Activated CD8-positive, alpha-beta memory T cell treated with anti-CD3 and anti-CD28 coated beads, Interleukin-2, amount 50 U/mL, for 24 hours (primary cell): ENCODE results near the gene FLOT2.
"Not testable (repeated sequence)": the region's sequence is repeated elsewhere in the genome, so short reads cannot be mapped to it uniquely, and the experiment has no call there.

ENCODE experiments used
- DNase-seq: peaks from one replicate; pipeline ENCODE4 v3.0.0-alpha.2; 2020; ENCODE audit errors: extremely low read depth

FLOT2 gene

DNA sequence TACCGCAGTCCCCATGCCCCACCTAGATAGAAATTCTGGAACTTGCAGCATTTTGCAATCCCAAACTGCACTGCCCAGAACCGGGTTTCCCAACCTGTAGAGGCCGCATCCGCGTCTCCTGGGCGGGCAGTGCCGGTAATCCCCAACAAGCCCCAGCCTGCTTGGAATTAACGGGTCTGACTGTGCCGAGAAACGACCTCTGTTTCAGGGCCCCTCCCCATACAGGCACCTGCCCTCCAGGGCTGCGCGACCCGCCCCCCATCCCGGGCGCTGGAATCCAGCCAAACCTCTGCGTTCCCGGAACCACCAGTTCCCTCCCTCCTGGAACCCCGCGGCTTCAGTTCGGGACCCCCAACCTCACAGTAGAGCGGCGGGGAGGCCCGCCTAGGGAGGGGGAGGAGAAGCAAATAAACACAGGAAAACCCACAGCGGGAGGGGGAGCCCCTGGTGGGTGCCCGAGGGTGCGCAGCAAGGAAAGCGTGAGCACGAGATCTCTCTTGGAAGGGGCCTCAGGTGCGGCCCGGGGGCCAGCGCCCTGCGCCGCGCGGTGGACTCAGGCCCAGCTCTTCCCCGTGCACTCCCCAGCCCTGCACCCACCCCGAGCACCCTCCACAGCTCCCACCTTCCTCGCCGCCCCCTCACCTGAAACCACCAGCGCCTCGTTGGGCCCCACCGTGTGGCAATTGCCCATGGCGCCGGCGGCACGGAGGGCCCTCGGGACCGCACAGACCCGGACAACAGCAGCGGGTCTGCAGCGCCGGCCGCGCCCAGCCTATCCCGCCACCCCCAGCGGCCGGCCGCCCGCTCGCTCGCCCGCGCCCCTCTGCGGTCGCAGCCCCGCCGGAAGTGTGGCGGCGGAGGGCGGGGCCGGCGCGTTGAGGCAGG lies at the start of gene FLOT2:
Gene FLOT2, minus strand, starts transcription at position 850 of the 885 bp plus-strand sequence. Its CDS starts 159 bp downstream, at position 691.
- no peak for DNase-seq

- DNase-seq: no peak
Measured at GRCh38 chr17:28946239-28946638, 48.7 kb upstream of the FLOT2 start.

DNA sequence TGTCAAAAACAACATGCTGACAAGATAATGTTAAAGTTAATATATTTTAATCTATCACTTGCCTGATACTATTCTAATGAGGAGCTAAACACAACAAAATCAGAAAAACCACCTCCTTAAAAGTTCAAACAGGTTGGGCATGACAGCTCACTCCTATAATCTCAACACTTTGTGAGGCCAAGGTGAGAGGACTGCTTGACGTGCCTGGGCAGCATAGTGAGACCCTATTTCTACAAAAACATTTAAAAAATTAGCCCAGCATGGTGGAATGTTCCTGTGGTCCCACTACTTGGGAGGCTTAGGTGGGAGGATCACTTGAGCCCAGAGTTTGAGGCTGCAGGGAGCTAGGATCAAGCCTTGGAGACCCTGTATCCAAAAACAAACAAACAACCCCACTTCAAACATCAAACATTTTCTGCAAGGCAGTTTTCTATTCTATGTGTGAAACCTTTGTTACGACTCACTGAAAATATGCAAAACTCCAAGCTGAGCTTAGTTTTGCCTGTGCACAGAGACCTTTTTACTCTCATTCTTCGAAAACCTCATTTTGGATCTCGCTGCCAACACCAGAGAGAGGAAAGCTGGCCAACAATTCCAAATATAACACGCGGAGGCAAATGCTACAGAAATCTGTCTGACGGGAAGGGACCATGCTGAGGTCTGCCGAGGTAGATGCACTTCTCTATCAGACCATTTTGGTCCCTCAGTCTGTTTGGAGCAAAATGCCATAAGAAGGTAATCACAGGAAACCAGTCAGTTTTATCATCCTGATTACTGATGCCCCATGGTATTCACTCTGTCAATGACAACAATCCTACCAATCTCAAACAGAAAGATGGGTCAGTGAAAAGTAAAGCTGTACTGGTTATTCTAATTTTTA lies 47.6 kb upstream of the FLOT2 start:
- DNase-seq: no peak

DNA sequence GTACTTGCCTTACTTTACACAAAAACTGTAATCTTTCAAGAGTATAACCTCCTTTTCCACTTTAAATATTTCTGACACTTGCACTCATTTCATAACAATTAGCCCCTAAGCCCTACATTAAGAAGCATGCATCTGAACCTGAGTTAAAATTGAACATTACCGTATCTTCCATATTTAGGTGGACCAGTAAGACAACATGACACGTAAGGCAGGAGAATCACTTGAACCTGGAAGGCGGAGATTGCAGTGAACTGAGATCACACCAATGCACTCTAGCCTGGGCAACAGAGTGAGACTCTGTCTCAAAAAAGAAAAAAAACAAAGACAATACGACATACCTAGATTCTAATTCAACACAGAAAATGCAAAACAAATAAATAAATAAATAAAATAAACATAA lies 46.8 kb upstream of the FLOT2 start:
- DNase-seq: no peak

DNA sequence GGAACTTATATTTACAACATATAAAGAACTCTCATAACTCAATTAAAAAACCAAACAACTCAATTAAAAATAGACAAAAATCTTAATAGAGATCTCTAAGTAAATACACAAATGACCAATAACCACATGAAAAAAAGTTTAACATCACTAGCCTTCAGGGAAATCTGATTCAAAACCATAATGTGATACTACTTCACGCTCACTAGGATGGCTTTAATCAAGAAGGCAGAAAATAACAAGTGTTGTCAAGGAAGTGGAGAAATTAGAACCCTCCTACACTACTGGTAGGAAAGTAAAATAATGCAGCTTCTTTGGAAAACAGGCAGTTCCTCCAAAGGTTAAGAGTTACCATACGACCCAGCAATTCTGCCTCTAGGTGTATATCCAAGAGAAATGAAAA lies 45.4 kb upstream of the FLOT2 start:
- DNase-seq: no peak

GRCh38 chr17:28941251-28941650 lies 43.7 kb upstream of the FLOT2 start:
- no peak for DNase-seq

DNA sequence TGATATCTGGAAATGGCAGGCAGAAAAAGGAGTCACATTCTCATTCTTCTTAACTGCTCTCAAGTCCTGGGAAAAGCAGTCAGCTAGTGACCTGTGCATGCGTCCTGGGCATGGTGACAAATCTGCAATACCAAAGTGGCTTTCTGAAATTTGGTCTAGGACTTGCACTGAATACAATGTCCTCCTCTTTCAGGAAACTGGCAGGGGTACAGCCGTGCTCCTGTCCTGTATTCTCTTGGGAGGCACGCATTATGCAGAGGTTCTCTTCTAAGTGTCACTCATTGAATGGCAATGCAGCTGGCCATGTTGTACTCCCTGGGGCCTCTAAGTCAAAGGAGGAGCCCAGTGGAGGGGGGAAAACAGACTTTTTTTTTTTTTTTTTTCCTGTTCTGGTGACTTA lies 43.1 kb upstream of the FLOT2 start:
- DNase-seq: no peak

DNA sequence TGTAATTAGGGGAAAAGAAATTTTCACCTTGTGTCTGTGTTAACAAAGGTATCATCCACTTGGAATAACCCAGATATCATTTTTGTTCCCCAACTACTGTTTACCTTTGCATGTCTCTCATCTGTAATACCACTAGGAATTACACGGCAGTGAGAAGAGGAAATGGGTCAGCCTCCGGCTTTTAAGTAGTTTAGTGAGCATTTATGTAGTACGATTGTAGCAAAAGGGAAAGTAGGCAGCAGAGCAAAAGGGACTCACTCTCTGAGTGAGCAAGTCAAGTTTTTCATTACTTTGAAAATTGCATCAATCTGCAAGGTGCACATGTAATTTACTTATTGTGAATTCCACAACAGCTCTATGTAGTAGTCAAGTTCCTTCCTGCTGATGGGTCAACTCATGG lies 42.6 kb upstream of the FLOT2 start:
- no peak for DNase-seq

GRCh38 chr17:28938552-28938951 lies 41.0 kb upstream of the FLOT2 start:
- DNase-seq: no peak

DNA sequence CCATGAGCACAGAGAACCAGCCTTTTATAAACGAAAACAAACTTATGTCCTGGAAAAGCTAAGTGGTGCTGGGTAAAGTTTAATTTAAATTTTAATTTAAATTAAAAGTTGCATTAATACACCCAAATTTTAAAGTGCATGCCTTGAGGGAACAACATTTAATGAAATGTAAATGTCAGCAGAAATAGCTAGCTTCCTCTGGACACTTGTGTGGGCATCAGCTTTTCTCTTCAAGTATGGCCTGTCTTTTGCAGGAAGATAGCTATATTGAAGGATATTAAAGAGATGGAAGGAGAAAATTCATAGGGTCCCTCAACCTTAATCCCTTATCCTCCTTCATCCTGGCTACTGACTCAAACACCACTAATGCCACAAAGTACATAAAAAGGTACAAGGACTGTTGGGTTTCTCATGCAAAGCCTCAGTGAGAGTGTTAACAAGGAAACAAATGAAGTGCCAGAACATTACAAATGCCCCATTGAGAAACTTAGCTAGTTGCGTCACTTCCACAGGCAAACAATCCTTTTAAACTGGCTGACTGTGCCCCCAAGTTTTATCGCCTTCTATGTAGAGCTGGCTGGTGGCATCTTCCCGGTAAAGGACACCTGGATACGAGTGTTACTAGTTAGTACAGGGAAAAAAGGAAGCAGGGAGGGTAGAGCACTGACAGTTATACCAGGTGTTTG lies 39.7 kb upstream of the FLOT2 start:
- no peak for DNase-seq

DNA sequence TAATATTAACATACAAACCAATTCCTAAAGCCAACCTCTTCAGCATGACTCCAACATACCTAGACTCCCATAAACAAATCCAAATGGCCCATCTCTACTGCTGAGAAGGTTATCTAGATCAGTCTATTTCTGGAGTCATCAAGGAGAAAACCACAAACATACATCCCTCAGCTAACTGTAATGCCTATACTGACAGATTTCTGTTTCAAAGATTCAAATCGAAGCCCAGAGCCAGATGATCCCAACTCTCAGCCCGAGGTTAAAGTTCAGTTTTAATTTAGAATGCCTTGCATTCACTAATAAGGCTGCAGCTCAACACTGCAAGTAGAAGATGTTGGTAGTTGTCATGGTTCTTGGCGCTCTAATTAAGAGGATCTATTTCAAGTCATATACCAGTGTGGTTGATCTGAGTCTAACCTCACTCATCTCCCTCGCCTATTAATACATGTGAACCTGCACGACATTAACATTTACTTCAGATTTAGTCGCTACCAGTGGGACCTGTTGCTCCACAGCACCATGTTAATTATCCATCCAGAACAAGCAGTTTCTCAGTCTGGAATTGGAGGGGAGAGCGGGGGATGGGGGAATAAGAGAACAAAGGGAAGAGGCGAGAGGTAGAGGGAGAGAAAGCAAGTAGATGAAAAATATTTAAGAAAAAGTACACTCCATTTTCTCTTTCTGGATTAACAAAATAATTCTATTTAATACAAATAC lies 38.4 kb upstream of the FLOT2 start:
- DNase-seq: no peak

GRCh38 chr17:28934508-28934907 lies 37.0 kb upstream of the FLOT2 start:
- not testable (repeated sequence) for DNase-seq

DNA sequence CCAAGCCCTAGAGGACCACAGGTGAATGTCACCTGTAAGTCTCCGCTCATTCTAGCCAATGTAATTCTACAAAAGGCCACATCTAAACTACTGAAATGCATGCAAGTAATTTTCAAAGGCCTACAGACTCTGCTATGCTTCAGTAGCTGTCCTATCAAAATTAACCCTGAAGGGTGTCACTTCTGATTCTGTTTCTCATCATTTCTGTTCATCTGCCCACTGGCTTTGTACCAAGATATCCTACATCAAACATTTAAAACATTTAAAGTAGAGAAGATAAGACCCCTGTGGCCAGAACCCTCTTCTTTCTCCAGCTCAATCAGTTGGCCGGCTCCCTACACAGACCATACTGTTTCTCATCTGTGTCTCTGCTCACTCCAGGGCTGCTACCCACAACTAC lies 32.3 kb upstream of the FLOT2 start:
- DNase-seq: no peak

- no peak for DNase-seq
Measured at GRCh38 chr17:28928061-28928460, 30.5 kb upstream of the FLOT2 start.

- no peak for DNase-seq
Measured at GRCh38 chr17:28926786-28927185, 29.3 kb upstream of the FLOT2 start.

DNA sequence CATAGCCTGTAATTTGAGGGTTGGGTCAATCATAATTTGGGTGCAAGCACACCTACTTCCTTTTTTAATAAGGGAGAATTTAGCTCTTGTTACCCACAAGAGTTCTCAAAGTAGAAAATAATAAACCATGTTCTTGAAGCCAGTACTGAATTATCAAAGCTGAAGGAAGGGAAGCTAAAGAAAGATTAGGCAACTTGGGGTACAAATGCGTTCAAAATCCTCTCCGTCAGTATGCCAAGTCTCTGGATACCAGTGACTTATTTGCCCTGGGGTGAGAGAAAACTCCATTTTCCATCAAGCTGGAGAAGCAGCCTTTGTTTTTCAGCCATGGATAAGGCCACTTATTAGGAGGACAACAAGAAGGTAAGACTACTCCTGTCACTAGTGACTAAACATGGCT lies 28.8 kb upstream of the FLOT2 start:
- DNase-seq: no peak

DNA sequence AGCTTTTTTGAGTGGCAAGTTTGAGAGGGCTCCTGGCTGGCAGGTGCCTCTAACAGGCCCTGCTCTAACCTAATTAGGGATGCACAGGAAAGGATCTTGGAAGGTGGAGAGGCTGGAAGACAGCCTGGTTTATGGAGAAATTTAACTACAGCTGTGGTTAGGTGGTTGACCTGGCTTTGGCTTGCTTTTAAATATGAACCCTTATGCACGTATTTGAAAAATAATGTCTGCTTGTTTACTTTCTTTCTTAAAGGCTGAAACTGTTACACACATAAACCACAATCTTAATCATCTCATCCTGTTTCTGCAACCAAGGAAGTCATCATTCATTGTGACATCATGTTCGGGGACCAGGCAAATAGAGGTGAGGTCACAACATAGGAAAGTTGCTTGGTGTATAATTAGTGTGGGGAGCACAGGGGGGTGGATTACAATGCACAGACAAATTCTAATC lies 28.4 kb upstream of the FLOT2 start:
- DNase-seq: no peak

- DNase-seq: no peak
Measured at GRCh38 chr17:28920201-28920600, 22.7 kb upstream of the FLOT2 start.

DNA sequence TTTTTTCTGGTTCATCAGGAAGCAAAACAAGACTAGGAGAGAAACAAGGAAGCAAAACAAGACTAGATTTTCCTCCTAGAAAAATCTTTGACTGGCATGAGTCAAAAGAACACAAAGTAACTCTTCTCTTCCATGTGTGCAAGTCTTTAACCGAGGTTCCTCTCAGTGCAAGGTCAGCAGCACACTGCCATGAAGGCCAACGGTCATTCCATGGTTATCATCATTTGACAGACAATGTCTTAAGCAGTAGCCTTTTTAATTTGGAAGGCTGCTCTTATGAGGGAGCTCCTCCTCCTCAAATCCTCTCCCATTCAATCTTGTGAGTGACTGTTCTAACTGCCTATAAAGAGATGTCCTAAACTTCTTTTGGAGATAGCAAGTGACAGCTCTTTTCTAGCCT lies 20.8 kb upstream of the FLOT2 start:
- no peak for DNase-seq

GRCh38 chr17:28917465-28917864 lies 19.9 kb upstream of the FLOT2 start:
- DNase-seq: no peak

DNA sequence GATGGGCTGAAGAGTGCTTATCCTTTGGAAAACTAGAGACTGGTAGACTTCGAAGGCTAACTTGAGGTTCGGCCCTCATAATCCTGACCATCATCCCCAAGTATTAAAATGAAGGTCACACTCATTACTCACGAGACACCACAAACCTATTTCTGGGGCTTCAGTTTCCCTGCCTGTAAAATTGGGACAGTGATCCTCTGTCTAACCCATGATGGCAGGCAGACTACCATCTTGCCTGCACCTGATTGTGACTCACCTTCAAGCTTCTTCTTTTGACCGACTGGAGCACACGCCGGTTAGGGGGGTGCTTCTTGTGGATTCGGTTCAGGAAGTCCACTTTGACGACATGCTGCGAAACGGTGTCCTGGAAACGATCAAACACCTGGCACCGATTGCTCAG lies 19.5 kb upstream of the FLOT2 start:
- DNase-seq: no peak
